SK-N-SH treated with all-trans-retinoic acid at 6 μM for 48 hours (cell line): Measurements from ENCODE around the gene POLE4.

ENCODE experiments used
- ATAC-seq: fragments of 200-7000 bp; cut with Tn5 transposase; 3 replicates; pipeline ENCODE4 v1.9.1; 2020; ENCODE audit warnings: mild to moderate bottlenecking, moderate library complexity
- ARNTL ChIP-seq: fragments of 450-650 bp; formaldehyde crosslinking; IDR thresholded peaks from 2 replicates; pipeline ENCODE4 v1.5.0; 2020; ENCODE audit warnings: low read depth, mild to moderate bottlenecking, moderate library complexity, borderline replicate concordance
- CREB5 ChIP-seq: fragments of 250-450 bp; sonication (Bioruptor Pico); IDR thresholded peaks from 2 replicates; pipeline ENCODE4 v1.5.1; 2020; ENCODE audit warnings: low read depth, mild to moderate bottlenecking, moderate library complexity
- CSDC2 ChIP-seq: fragments of 250-450 bp; sonication (Bioruptor Pico); IDR thresholded peaks from 2 replicates; pipeline ENCODE4 v1.5.0; 2020; ENCODE audit warnings: mild to moderate bottlenecking, moderate library complexity
- ISL1 ChIP-seq: fragments of 250-450 bp; sonication (Bioruptor Pico); IDR thresholded peaks from 2 replicates; pipeline ENCODE4 v2.1.2; 2022; ENCODE audit warnings: mild to moderate bottlenecking, moderate library complexity
- OSR1 ChIP-seq: fragments of 250-450 bp; sonication (Bioruptor Pico); IDR thresholded peaks from 2 replicates; pipeline ENCODE4 v1.8.0; 2022; ENCODE audit warnings: moderate library complexity, mild to moderate bottlenecking, inconsistent platforms
- PATZ1 ChIP-seq: fragments of 250-450 bp; sonication (Bioruptor Pico); IDR thresholded peaks from 2 replicates; pipeline ENCODE4 v1.8.0; 2020; ENCODE audit warnings: mild to moderate bottlenecking, moderate library complexity, borderline replicate concordance
- PPARA ChIP-seq: fragments of 250-450 bp; sonication (Bioruptor Pico); IDR thresholded peaks from 2 replicates; pipeline ENCODE4 v1.5.0; 2020; ENCODE audit warnings: mild to moderate bottlenecking, borderline replicate concordance
- RARB ChIP-seq: fragments of 250-450 bp; sonication (Bioruptor Pico); IDR thresholded peaks from 2 replicates; pipeline ENCODE4 v1.8.0; 2021; ENCODE audit warnings: mild to moderate bottlenecking, moderate library complexity
- SNAI2 ChIP-seq: fragments of 250-450 bp; sonication (Bioruptor Pico); IDR thresholded peaks from 2 replicates; pipeline ENCODE4 v1.5.0; 2020; ENCODE audit warnings: mild to moderate bottlenecking, moderate library complexity
- TCF4 ChIP-seq: fragments of 250-450 bp; sonication (Bioruptor Pico); IDR thresholded peaks from 2 replicates; pipeline ENCODE4 v1.8.0; 2021; ENCODE audit warnings: mild to moderate bottlenecking, moderate library complexity, borderline replicate concordance
- TOX ChIP-seq: fragments of 250-450 bp; sonication (Bioruptor Pico); IDR thresholded peaks from 2 replicates; pipeline ENCODE4 v1.8.0; 2021; ENCODE audit warnings: mild to moderate bottlenecking, moderate library complexity, borderline replicate concordance
- ZC3H10 ChIP-seq: fragments of 250-450 bp; sonication (Bioruptor Pico); IDR thresholded peaks from 2 replicates; pipeline ENCODE4 v1.5.1; 2021; ENCODE audit warnings: mild to moderate bottlenecking, moderate library complexity
- ZFP3 ChIP-seq: fragments of 250-450 bp; sonication (Bioruptor Pico); IDR thresholded peaks from 2 replicates; pipeline ENCODE4 v1.5.0; 2020; ENCODE audit warnings: mild to moderate bottlenecking, moderate library complexity
- ZFP30 ChIP-seq: fragments of 450-650 bp; formaldehyde crosslinking; IDR thresholded peaks from 2 replicates; pipeline ENCODE4 v1.5.0; 2022; ENCODE audit warnings: mild to moderate bottlenecking, moderate library complexity
- ZNF565 ChIP-seq: fragments of 450-650 bp; formaldehyde crosslinking; conservative IDR thresholded peaks from 2 replicates; pipeline ENCODE4 v1.5.0; 2020; ENCODE audit warnings: low read depth, mild to moderate bottlenecking, moderate library complexity
- ZNF70 ChIP-seq: fragments of 450-650 bp; formaldehyde crosslinking; IDR thresholded peaks from 2 replicates; pipeline ENCODE4 v1.5.0; 2020; ENCODE audit warnings: mild to moderate bottlenecking, moderate library complexity
- ZNF8 ChIP-seq: fragments of 450-650 bp; formaldehyde crosslinking; IDR thresholded peaks from 2 replicates; pipeline ENCODE4 v1.5.0; 2020; ENCODE audit warnings: mild to moderate bottlenecking, moderate library complexity
- TF ChIP-seq, protein P1 (sequence below): fragments of 250-450 bp; sonication (Bioruptor Pico); IDR thresholded peaks from 2 replicates; pipeline ENCODE4 v1.8.0; 2021; ENCODE audit warnings: low read depth, mild to moderate bottlenecking, moderate library complexity, borderline replicate concordance
- TF ChIP-seq, protein P2 (sequence below): fragments of 250-450 bp; sonication (Bioruptor Pico); IDR thresholded peaks from 2 replicates; pipeline ENCODE4 v1.5.1; 2021; ENCODE audit warnings: mild to moderate bottlenecking, moderate library complexity

Gene POLE4

DNA sequence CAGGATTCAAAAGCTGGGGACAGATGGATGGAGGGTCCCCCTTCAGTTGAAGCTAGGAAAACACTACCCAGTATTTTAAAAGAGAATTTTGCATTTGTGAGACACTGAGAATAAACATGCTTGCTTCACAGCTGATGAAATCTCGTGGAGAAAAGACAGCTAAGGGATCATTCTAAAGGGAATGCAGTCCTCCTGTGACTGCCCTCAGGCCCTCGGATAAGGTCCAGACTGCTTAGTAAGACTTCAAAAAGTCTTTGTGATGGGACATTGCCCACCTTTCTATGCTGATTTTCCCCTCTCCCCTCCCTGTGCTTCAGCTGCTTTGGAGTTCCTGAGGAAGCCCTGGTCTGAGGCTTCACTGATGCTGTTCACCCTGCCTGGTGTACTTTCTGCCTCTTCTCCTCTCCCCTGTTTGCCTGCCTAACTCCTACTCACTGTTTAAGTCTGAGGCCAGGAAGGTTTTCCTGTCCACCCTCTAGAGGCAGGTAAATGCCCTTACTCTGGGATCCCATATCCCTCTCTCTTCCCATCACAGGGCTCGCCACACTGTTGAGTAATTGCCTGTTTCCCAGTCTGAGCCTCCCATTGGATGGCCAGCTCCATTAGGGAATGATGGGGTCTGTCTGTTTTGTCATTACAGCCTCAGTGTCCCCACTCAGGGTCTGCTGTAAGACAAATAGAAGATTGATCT lies 26.6 kb downstream of the POLE4 start:
- ATAC-seq, result no peak

DNA sequence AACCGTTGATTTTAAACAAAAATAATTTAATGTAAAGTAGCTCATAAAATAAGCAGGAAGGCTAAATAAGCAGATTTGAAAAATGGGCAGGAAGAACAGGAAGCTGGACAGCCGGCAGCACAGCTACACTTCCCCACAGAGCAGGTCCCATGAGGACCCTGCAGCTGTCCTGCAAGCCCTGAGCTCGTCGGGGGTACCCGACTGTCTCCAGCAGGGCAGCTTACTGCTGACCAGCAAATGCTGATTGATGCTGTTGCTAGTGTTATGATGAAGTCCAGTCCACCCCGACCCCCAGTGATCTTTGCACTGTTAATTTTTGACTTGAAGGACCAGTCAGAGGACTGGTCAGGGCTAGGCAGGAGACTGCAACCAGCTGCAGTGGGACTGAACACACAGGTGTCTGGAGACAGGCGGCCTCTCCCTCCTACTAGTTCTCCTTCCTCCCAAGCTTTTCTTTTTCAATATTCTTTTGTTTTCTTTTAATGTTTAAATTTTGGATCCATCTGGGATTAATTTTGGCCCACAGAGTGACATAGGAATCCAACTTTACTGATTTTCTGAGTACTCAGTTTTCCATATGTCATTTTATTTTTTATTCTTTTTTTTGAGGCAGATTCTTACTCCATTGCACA lies 27.7 kb downstream of the POLE4 start:
- ATAC-seq, result no peak
- TF ChIP-seq ZNF565, result no peak
- TF ChIP-seq CSDC2, result no peak
- TF ChIP-seq PPARA (CRISPR knock-in tag), result no peak
- no peak for TF ChIP-seq ZNF8 (CRISPR knock-in tag)
- TF ChIP-seq ARNTL, result no peak
- TF ChIP-seq ZFP3 (CRISPR knock-in tag), result no peak
- TF ChIP-seq ZNF70 (CRISPR knock-in tag), result no peak
- TF ChIP-seq TCF4 (CRISPR knock-in tag), result no peak
- TF ChIP-seq, protein P1, sequence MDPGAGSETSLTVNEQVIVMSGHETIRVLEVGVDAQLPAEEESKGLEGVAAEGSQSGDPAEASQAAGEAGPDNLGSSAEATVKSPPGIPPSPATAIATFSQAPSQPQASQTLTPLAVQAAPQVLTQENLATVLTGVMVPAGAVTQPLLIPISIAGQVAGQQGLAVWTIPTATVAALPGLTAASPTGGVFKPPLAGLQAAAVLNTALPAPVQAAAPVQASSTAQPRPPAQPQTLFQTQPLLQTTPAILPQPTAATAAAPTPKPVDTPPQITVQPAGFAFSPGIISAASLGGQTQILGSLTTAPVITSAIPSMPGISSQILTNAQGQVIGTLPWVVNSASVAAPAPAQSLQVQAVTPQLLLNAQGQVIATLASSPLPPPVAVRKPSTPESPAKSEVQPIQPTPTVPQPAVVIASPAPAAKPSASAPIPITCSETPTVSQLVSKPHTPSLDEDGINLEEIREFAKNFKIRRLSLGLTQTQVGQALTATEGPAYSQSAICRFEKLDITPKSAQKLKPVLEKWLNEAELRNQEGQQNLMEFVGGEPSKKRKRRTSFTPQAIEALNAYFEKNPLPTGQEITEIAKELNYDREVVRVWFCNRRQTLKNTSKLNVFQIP (CRISPR knock-in tag), result no peak
- TF ChIP-seq PATZ1 (CRISPR knock-in tag), result no peak

More for the DNA sequence above, 26.6 kb downstream of the POLE4 start:
- TF ChIP-seq RARB (CRISPR knock-in tag) (no peak), ZNF565 (no peak), ZC3H10 (CRISPR knock-in tag) (no peak), TCF4 (CRISPR knock-in tag) (no peak), PPARA (CRISPR knock-in tag) (no peak)
- TF ChIP-seq, protein P2, sequence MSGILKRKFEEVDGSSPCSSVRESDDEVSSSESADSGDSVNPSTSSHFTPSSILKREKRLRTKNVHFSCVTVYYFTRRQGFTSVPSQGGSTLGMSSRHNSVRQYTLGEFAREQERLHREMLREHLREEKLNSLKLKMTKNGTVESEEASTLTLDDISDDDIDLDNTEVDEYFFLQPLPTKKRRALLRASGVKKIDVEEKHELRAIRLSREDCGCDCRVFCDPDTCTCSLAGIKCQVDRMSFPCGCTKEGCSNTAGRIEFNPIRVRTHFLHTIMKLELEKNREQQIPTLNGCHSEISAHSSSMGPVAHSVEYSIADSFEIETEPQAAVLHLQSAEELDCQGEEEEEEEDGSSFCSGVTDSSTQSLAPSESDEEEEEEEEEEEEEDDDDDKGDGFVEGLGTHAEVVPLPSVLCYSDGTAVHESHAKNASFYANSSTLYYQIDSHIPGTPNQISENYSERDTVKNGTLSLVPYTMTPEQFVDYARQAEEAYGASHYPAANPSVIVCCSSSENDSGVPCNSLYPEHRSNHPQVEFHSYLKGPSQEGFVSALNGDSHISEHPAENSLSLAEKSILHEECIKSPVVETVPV (CRISPR knock-in tag), result no peak
- TF ChIP-seq, protein P1 (CRISPR knock-in tag), result no peak

DNA sequence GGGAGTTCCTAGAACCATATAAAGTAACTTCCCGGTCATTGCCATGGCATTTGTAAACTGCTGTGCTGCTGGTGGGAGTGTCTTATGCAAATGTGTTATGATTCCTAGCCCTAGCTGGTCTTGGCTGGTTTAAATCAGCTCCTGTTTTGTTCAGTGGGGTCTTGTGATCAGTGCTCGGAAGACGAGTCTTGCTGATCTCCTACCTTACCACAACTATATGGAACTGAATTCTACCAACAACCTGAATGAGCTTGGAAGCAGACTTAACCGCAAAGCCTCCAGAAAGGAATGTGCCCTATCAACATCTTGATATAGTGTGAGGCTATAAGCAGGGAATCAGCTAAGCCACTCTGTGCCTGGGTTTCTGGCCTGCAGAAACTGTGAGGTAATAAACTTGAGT lies 33.5 kb downstream of the POLE4 start:
- TF ChIP-seq ZFP3 (CRISPR knock-in tag), result no peak
- no peak for TF ChIP-seq CREB5
- TF ChIP-seq, protein P2 (CRISPR knock-in tag), result no peak
- no peak; the same call in 2 of the 3 replicates for ATAC-seq

DNA sequence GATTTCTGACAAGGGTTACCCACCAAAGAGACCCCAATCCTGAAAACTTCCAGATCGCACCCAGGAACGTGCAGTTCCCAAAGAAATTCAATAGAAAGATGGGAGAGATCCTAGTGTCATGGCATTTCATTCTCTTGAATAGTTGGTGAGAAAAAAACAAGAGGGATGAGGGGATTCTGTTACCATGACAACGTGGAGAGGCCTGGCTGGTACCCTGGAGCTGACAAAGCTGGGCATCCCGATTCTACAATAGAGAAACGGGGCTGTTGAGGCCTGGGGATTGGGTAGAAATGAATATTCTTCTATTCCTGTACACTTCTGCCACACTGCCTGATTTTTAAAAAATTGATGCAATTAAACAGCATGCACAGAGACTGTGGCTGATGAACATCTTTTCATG lies 41.0 kb downstream of the POLE4 start:
- ATAC-seq, result no peak
- no peak for TF ChIP-seq ZFP30 (CRISPR knock-in tag)
- no peak for TF ChIP-seq SNAI2 (CRISPR knock-in tag)
- TF ChIP-seq, protein P1 (CRISPR knock-in tag), result no peak
- TF ChIP-seq OSR1 (CRISPR knock-in tag), result no peak
- TF ChIP-seq ARNTL, result no peak
- TF ChIP-seq ZC3H10 (CRISPR knock-in tag), result no peak
- no peak for TF ChIP-seq CREB5
- no peak for TF ChIP-seq TOX
- TF ChIP-seq, protein P2 (CRISPR knock-in tag), result no peak
- TF ChIP-seq ISL1 (CRISPR knock-in tag), result no peak
- no peak for TF ChIP-seq ZNF565
- no peak for TF ChIP-seq RARB (CRISPR knock-in tag)
